Measurements from ENCODE around the gene CRB3. TPM values are rescaled to one million over a fixed set of nuclear protein-coding genes. Genes with fewer than 3 reads are reported as not detected.

CRB3 gene, protein sequence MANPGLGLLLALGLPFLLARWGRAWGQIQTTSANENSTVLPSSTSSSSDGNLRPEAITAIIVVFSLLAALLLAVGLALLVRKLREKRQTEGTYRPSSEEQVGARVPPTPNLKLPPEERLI
- not detected for polyA plus RNA-seq (2012; ENCODE audit: insufficient read length, low read depth)

DNA sequence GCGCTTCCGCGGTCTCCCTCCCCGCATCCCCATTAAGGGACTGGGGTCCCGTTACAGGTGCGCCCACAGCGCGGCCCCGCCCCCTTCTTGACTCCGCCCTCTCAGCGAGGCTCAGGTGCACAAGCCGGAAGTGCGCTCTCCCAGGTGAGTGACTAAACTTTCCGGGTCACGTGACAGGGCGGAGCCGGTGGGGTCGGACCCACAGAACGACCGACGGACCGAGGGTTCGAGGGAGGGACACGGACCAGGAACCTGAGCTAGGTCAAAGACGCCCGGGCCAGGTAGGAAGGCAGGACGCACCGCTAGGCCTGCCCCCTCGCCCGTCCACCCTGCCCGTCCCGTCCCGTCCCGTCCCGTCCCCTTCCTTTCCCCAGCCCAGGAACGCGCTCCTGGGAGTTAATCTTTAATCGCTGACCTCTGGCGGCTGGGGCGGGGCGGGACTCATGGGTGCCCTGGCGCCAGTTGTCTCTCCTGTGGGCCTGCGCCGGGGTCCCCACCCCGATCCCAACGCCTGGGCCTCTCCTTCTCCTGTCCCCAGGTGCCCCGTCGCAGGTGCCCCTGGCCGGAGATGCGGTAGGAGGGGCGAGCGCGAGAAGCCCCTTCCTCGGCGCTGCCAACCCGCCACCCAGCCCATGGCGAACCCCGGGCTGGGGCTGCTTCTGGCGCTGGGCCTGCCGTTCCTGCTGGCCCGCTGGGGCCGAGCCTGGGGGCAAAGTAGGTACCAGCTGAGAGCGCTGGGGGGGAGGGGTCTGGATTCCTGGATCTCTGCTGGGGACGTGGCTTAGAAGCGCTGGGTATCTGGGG, at the start of gene CRB3:
Gene CRB3, plus strand, starts transcription at position 202 of the 804 bp plus-strand sequence. Its CDS starts 431 bp downstream, at position 633.
- TF ChIP-seq FOXP2 (optimal IDR thresholded peaks at IDR 0.05; ENCODE audit: borderline replicate concordance, extremely low read depth, extremely low read length, insufficient read depth) (no peak), TAF1 (IDR thresholded peaks at IDR 0.05; ENCODE audit: borderline replicate concordance, insufficient read depth, low read length) (no peak), POLR2AphosphoS5 (IDR thresholded peaks at IDR 0.05; ENCODE audit: low read depth, low read length) (no peak)
- TF ChIP-seq, protein P1, sequence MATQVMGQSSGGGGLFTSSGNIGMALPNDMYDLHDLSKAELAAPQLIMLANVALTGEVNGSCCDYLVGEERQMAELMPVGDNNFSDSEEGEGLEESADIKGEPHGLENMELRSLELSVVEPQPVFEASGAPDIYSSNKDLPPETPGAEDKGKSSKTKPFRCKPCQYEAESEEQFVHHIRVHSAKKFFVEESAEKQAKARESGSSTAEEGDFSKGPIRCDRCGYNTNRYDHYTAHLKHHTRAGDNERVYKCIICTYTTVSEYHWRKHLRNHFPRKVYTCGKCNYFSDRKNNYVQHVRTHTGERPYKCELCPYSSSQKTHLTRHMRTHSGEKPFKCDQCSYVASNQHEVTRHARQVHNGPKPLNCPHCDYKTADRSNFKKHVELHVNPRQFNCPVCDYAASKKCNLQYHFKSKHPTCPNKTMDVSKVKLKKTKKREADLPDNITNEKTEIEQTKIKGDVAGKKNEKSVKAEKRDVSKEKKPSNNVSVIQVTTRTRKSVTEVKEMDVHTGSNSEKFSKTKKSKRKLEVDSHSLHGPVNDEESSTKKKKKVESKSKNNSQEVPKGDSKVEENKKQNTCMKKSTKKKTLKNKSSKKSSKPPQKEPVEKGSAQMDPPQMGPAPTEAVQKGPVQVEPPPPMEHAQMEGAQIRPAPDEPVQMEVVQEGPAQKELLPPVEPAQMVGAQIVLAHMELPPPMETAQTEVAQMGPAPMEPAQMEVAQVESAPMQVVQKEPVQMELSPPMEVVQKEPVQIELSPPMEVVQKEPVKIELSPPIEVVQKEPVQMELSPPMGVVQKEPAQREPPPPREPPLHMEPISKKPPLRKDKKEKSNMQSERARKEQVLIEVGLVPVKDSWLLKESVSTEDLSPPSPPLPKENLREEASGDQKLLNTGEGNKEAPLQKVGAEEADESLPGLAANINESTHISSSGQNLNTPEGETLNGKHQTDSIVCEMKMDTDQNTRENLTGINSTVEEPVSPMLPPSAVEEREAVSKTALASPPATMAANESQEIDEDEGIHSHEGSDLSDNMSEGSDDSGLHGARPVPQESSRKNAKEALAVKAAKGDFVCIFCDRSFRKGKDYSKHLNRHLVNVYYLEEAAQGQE (IDR thresholded peaks at IDR 0.05; ENCODE audit: insufficient read depth in 1 of 2, low read depth in 2 of 2, low read length in 2 of 2) = no peak

DNA sequence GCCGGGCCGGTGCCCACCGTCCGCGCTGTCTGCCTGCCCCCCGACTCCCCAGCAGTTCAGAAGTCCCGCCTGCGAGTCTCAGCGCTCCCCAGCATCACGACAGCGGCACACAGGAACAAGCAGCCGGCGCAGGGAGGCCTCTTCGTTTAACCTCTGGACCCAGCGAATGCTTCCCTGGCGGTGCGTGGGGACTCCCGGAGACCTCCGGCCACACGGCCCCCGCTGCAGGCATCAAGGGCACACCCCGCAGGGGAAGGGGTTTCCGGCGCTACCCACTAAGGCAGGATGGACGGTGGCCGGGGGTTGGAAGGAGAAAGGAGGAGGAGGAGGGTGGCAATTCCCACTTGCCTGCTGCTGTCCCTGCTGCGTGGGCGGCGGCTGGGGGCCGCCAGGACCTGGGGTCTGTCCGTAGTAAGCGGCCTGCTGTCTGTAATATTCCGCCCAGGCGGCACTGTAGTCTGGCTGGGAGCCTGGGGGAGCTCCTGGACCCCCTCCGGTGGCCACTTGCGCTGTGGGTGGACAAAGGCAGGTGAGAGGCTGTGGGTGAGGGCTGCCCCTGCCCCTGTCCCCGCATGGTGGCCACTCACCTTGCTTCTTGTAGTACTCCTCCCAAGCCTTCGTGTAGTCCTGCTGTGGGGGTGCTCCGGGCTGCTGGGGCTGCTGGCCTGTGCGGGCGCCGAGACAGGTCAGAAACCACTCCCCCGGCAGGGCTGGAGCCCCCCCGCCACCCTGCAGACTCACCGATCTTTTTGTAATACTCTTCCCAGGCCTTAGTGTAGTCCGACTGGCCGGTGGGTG, 49.1 kb upstream of the CRB3 start:
- TF ChIP-seq, protein P1 (IDR thresholded peaks at IDR 0.05; ENCODE audit: insufficient read depth in 1 of 2, low read depth in 2 of 2, low read length in 2 of 2) = no peak
- no peak for TF ChIP-seq FOXP2 (optimal IDR thresholded peaks at IDR 0.05; ENCODE audit: borderline replicate concordance, extremely low read depth, extremely low read length, insufficient read depth)
- TF ChIP-seq TAF1 (IDR thresholded peaks at IDR 0.05; ENCODE audit: borderline replicate concordance, insufficient read depth, low read length) = no peak
- no peak for TF ChIP-seq POLR2AphosphoS5 (IDR thresholded peaks at IDR 0.05; ENCODE audit: low read depth, low read length)
- no peak for TF ChIP-seq SIN3A (IDR thresholded peaks at IDR 0.05; ENCODE audit: borderline replicate concordance, insufficient read depth, low read length)

- TF ChIP-seq TAF1 (IDR thresholded peaks at IDR 0.05; ENCODE audit: borderline replicate concordance, insufficient read depth, low read length) = no peak
Measured at GRCh38 chr19:6415591-6416190, 48.4 kb upstream of the CRB3 start.

GRCh38 chr19:6416658-6417405, 47.2 kb upstream of the CRB3 start:
- no peak for TF ChIP-seq POLR2AphosphoS5 (IDR thresholded peaks at IDR 0.05; ENCODE audit: low read depth, low read length)
- TF ChIP-seq, protein P1 (IDR thresholded peaks at IDR 0.05; ENCODE audit: insufficient read depth in 1 of 2, low read depth in 2 of 2, low read length in 2 of 2) = no peak
- TF ChIP-seq SIN3A (IDR thresholded peaks at IDR 0.05; ENCODE audit: borderline replicate concordance, insufficient read depth, low read length) = no peak
- no peak for TF ChIP-seq TAF1 (IDR thresholded peaks at IDR 0.05; ENCODE audit: borderline replicate concordance, insufficient read depth, low read length)
- no peak for TF ChIP-seq FOXP2 (optimal IDR thresholded peaks at IDR 0.05; ENCODE audit: borderline replicate concordance, extremely low read depth, extremely low read length, insufficient read depth)
